Naive B cell (primary cell): ENCODE results near the gene SAA4. TPM values are rescaled to one million over a fixed set of nuclear protein-coding genes. Genes with fewer than 3 reads are reported as not detected.

Experiments
- ATAC-seq, 2 donors: fragments of 150-1000 bp; cut with Tn5 transposase; 2 replicates each; pipeline ENCODE4 v1.10.0; 2021; ENCODE audit warnings: low read depth in 2 of 2, mild to moderate bottlenecking in 2 of 2, moderate library complexity in 2 of 2
- DNase-seq: peaks from one replicate; pipeline ENCODE4 v3.0.0; 2022
- H3K27ac Mint-ChIP-seq, 6 donors: one replicate each; pipeline ENCODE4 v1.8.0; 2020 to 2022; ENCODE audit warnings: mild to moderate bottlenecking in 6 of 6, mixed read lengths in 6 of 6, moderate library complexity in 5 of 6, inconsistent platforms in 2 of 6
- H3K27me3 Mint-ChIP-seq, 3 donors: one replicate each; pipeline ENCODE4 v1.8.0; 2021 to 2022; ENCODE audit warnings: mixed read lengths in 3 of 3, mild to moderate bottlenecking in 1 of 3
- H3K36me3 Mint-ChIP-seq, 2 donors: one replicate each; pipeline ENCODE4 v1.8.0; 2020 to 2022; ENCODE audit warnings: mixed read lengths in 2 of 2, inconsistent platforms in 1 of 2, mild to moderate bottlenecking in 1 of 2
- H3K4me1 Mint-ChIP-seq, 3 donors: one replicate each; pipeline ENCODE4 v1.8.0; 2020 to 2022; ENCODE audit warnings: mixed read lengths in 3 of 3, inconsistent platforms in 1 of 3, mild to moderate bottlenecking in 1 of 3, moderate library complexity in 1 of 3
- H3K4me3 Mint-ChIP-seq, 8 donors: one replicate each; pipeline ENCODE4 v1.8.0; 2020 to 2022; ENCODE audit warnings: mild to moderate bottlenecking in 8 of 8, mixed read lengths in 8 of 8, moderate library complexity in 8 of 8, inconsistent platforms in 2 of 8
- H3K9me3 Mint-ChIP-seq, 7 donors: one replicate each; pipeline ENCODE4 v1.8.0; 2020 to 2022; ENCODE audit warnings: mixed read lengths in 7 of 7, mild to moderate bottlenecking in 5 of 7, inconsistent platforms in 2 of 7, moderate library complexity in 1 of 7
- polyA plus RNA-seq, 6 donors: library from polyadenylated mRNA; unstranded; fragments of 300-500 nt; fragmentation: Illumina TruSeq; gene quantifications; one replicate each; pipeline ENCODE4 v1.2.3, GENCODE V29; 2021; ENCODE audit warnings: low read depth in 6 of 6

SAA4 gene
- polyA plus RNA-seq, 6 donors from 2014 or later = not detected

- Mint-ChIP-seq H3K36me3 (peaks cover 0 to 6% of the 10 kb centered on the region in 2 donors), H3K9me3 (peaks cover 0 to 2% (median 0%) of the 10 kb centered on the region in 7 donors), H3K27me3 (peaks cover 20 to 38% (median 35%) of the 10 kb centered on the region in 3 donors), H3K4me3 (no peak overlapping the region), H3K27ac (no peak overlapping the region), H3K4me1 (no peaks in the 10 kb centered on the region)
- DNase-seq (no peak), ATAC-seq (no peak)
Observed at GRCh38 chr11:18235394-18236334, 938 bp downstream of the SAA4 start.

GRCh38 chr11:18233912-18234311 is 2.7 kb downstream of the SAA4 start:
- DNase-seq (no peak), ATAC-seq (no peak)
- Mint-ChIP-seq H3K27me3 (peaks cover 11 to 23% (median 23%) of the 10 kb centered on the region in 3 donors), H3K27ac (no peak overlapping the region), H3K36me3 (no peaks in the 10 kb centered on the region), H3K4me1 (peaks cover 6 to 14% (median 7%) of the 10 kb centered on the region in 3 donors), H3K4me3 (no peak overlapping the region), H3K9me3 (peaks cover 0 to 2% (median 0%) of the 10 kb centered on the region in 7 donors)

- DNase-seq (no peak), ATAC-seq (no peak)
- Mint-ChIP-seq H3K36me3 (no peaks in the 10 kb centered on the region), H3K4me3 (peak overlapping the region in 2 of 8 donors; percentile 13 to 20), H3K9me3 (peaks cover 0 to 9% (median 3%) of the 10 kb centered on the region in 7 donors), H3K27me3 (peaks cover 4 to 8% (median 6%) of the 10 kb centered on the region in 3 donors), H3K27ac (peak overlapping the region in 1 of 6 donors; percentile 33), H3K4me1 (peaks cover 14 to 33% (median 15%) of the 10 kb centered on the region in 3 donors)
Observed at GRCh38 chr11:18230859-18231258, 5.7 kb downstream of the SAA4 start.

GRCh38 chr11:18229501-18229900 is 7.1 kb downstream of the SAA4 start:
- H3K4me3 Mint-ChIP-seq = peak overlapping the region in 5 of 8 donors; percentile 11 to 74 (median 70)
- no peaks in the 10 kb centered on the region for H3K36me3 Mint-ChIP-seq
- DNase-seq (peak; percentile 14), ATAC-seq (peak; percentile 97)
- peaks cover 14 to 39% (median 18%) of the 10 kb centered on the region in 3 donors for H3K4me1 Mint-ChIP-seq
- peaks cover 0 to 9% (median 4%) of the 10 kb centered on the region in 7 donors for H3K9me3 Mint-ChIP-seq
- H3K27me3 Mint-ChIP-seq = peaks cover 0 to 8% (median 6%) of the 10 kb centered on the region in 3 donors
- peak overlapping the region in 5 of 6 donors; percentile 50 to 94 (median 64) for H3K27ac Mint-ChIP-seq

- Mint-ChIP-seq H3K4me1 (peaks cover 21 to 46% (median 27%) of the 10 kb centered on the region in 3 donors), H3K4me3 (peak overlapping the region in 1 of 8 donors; percentile 12), H3K36me3 (peaks cover 0 to under 1% of the 10 kb centered on the region in 2 donors), H3K27ac (peak overlapping the region in 1 of 6 donors; percentile 30), H3K27me3 (no peaks in the 10 kb centered on the region), H3K9me3 (peaks cover 0 to 9% (median 8%) of the 10 kb centered on the region in 7 donors)
- no peak for ATAC-seq
- DNase-seq = no peak
Observed at GRCh38 chr11:18225913-18226312, 10.7 kb downstream of the SAA4 start.

GRCh38 chr11:18223591-18224387 is 12.8 kb downstream of the SAA4 start:
- no peak for ATAC-seq
- H3K27ac Mint-ChIP-seq = peak overlapping the region in 1 of 6 donors; percentile 47
- no peaks in the 10 kb centered on the region for H3K27me3 Mint-ChIP-seq
- H3K9me3 Mint-ChIP-seq = peaks cover 2 to 16% (median 9%) of the 10 kb centered on the region in 7 donors
- no peak for DNase-seq
- H3K36me3 Mint-ChIP-seq = peaks cover 5 to 11% of the 10 kb centered on the region in 2 donors
- H3K4me1 Mint-ChIP-seq = peaks cover 13 to 31% (median 18%) of the 10 kb centered on the region in 3 donors
- no peak overlapping the region for H3K4me3 Mint-ChIP-seq

GRCh38 chr11:18222814-18223421 is 13.7 kb downstream of the SAA4 start:
- H3K27me3 Mint-ChIP-seq = peaks cover 0 to 2% (median 0%) of the 10 kb centered on the region in 3 donors
- peaks cover 6 to 24% (median 13%) of the 10 kb centered on the region in 3 donors for H3K4me1 Mint-ChIP-seq
- peaks cover 5 to 11% of the 10 kb centered on the region in 2 donors for H3K36me3 Mint-ChIP-seq
- no peak for DNase-seq
- H3K9me3 Mint-ChIP-seq = peaks cover 2 to 21% (median 6%) of the 10 kb centered on the region in 7 donors
- no peak overlapping the region for H3K4me3 Mint-ChIP-seq
- H3K27ac Mint-ChIP-seq = peak overlapping the region in 3 of 6 donors; percentile 37 to 85 (median 71)
- no peak for ATAC-seq

- Mint-ChIP-seq H3K9me3 (peaks cover 3 to 31% (median 9%) of the 10 kb centered on the region in 7 donors), H3K27me3 (peaks cover 0 to 16% (median 9%) of the 10 kb centered on the region in 3 donors), H3K4me1 (peaks cover 6 to 18% (median 13%) of the 10 kb centered on the region in 3 donors), H3K36me3 (peaks cover 5 to 11% of the 10 kb centered on the region in 2 donors), H3K27ac (no peak overlapping the region), H3K4me3 (no peak overlapping the region)
- DNase-seq (no peak), ATAC-seq (no peak)
Observed at GRCh38 chr11:18221274-18221876, 15.2 kb downstream of the SAA4 start.

GRCh38 chr11:18209058-18209457 is 27.5 kb downstream of the SAA4 start:
- Mint-ChIP-seq H3K9me3 (peaks cover 0 to 2% (median 0%) of the 10 kb centered on the region in 7 donors), H3K27me3 (peaks cover 37 to 67% (median 53%) of the 10 kb centered on the region in 3 donors), H3K4me1 (no peaks in the 10 kb centered on the region), H3K27ac (no peak overlapping the region), H3K36me3 (peaks cover 0 to 7% of the 10 kb centered on the region in 2 donors), H3K4me3 (no peak overlapping the region)
- ATAC-seq = no peak
- DNase-seq = no peak

- Mint-ChIP-seq H3K4me1 (no peaks in the 10 kb centered on the region), H3K27me3 (peaks cover 61 to 80% (median 79%) of the 10 kb centered on the region in 3 donors), H3K4me3 (peak overlapping the region in 1 of 8 donors; percentile 52), H3K9me3 (peaks cover 0 to 12% (median 6%) of the 10 kb centered on the region in 7 donors), H3K27ac (no peak overlapping the region), H3K36me3 (peaks cover 4 to 15% of the 10 kb centered on the region in 2 donors)
- no peak for ATAC-seq
- no peak for DNase-seq
Observed at GRCh38 chr11:18204771-18205170, 31.8 kb downstream of the SAA4 start.

- peaks cover 63 to 79% (median 79%) of the 10 kb centered on the region in 3 donors for H3K27me3 Mint-ChIP-seq
Observed at GRCh38 chr11:18204220-18204619, 32.4 kb downstream of the SAA4 start.

GRCh38 chr11:18203723-18204122 is 32.9 kb downstream of the SAA4 start:
- DNase-seq (no peak), ATAC-seq (no peak)
- Mint-ChIP-seq H3K27ac (no peak overlapping the region), H3K4me3 (no peak overlapping the region), H3K27me3 (peaks cover 65 to 79% (median 76%) of the 10 kb centered on the region in 3 donors), H3K36me3 (peaks cover 4 to 15% of the 10 kb centered on the region in 2 donors), H3K4me1 (no peaks in the 10 kb centered on the region), H3K9me3 (peaks cover 0 to 12% (median 8%) of the 10 kb centered on the region in 7 donors)

More at GRCh38 chr11:18204220-18204619, 32.4 kb downstream of the SAA4 start:
- H3K27ac Mint-ChIP-seq = peak overlapping the region in 1 of 6 donors; percentile 81
- H3K4me1 Mint-ChIP-seq = no peaks in the 10 kb centered on the region
- peaks cover 0 to 12% (median 8%) of the 10 kb centered on the region in 7 donors for H3K9me3 Mint-ChIP-seq
- DNase-seq (no peak), ATAC-seq (no peak)
- H3K36me3 Mint-ChIP-seq = peaks cover 4 to 15% of the 10 kb centered on the region in 2 donors
- peak overlapping the region in 1 of 8 donors; percentile 45 for H3K4me3 Mint-ChIP-seq
